Natural killer cell (primary cell): ENCODE results near the gene CROCC2. TPM values are rescaled to one million over a fixed set of nuclear protein-coding genes. Genes with fewer than 3 reads are reported as not detected.

ENCODE experiments used
- ATAC-seq, 3 donors: fragments of 150-1000 bp in 2 of 3; fragments of 200-7000 bp in 1 of 3; cut with Tn5 transposase; 1 replicate in 1 of 3; 2 replicates in 2 of 3; pipeline ENCODE4 v1.10.0; 2021; ENCODE audit warnings: mild to moderate bottlenecking in 2 of 3, moderate library complexity in 2 of 3
- DNase-seq, 2 donors: peaks; one replicate each; pipeline versions ENCODE4 v3.0.0 to v3.0.0-alpha.2; 2013 to 2021; ENCODE audit warnings: mixed read lengths in 1 of 2
- H3K27ac ChIP-seq: one replicate; pipeline ENCODE4 v1.5.1; 2013; ENCODE audit warnings: mild to moderate bottlenecking, low read length
- H3K27me3 ChIP-seq: one replicate; pipeline ENCODE4 v1.6.1; 2013; ENCODE audit warnings: low read length; ENCODE audit not compliant: control insufficient read depth, insufficient read depth
- H3K36me3 ChIP-seq: one replicate; pipeline ENCODE4 v1.6.1; 2013; ENCODE audit warnings: low read length; ENCODE audit not compliant: control insufficient read depth, insufficient read depth
- H3K4me1 ChIP-seq: one replicate; pipeline ENCODE4 v1.6.1; 2013; ENCODE audit warnings: low read length; ENCODE audit not compliant: control insufficient read depth, insufficient read depth
- H3K4me3 ChIP-seq: one replicate; pipeline ENCODE4 v1.5.1; 2013; ENCODE audit warnings: low read length
- H3K9me3 ChIP-seq: one replicate; pipeline ENCODE4 v1.6.1; 2013; ENCODE audit warnings: low read length; ENCODE audit not compliant: control insufficient read depth, insufficient read depth
- H3K27ac Mint-ChIP-seq, 2 donors: one replicate each; pipeline ENCODE4 v1.8.0; 2022; ENCODE audit warnings: mild to moderate bottlenecking in 2 of 2, mixed read lengths in 2 of 2, moderate library complexity in 1 of 2
- H3K27me3 Mint-ChIP-seq, 2 donors: one replicate each; pipeline ENCODE4 v1.8.0; 2022; ENCODE audit warnings: low read depth in 2 of 2, mixed read lengths in 2 of 2
- H3K36me3 Mint-ChIP-seq: one replicate; pipeline ENCODE4 v1.8.0; 2022; ENCODE audit warnings: mixed read lengths
- H3K4me1 Mint-ChIP-seq, 2 donors: one replicate each; pipeline ENCODE4 v1.8.0; 2022; ENCODE audit warnings: mixed read lengths in 2 of 2
- H3K4me3 Mint-ChIP-seq: one replicate; pipeline ENCODE4 v1.8.0; 2022; ENCODE audit warnings: mild to moderate bottlenecking, moderate library complexity, mixed read lengths
- H3K9me3 Mint-ChIP-seq, 2 donors: one replicate each; pipeline ENCODE4 v1.8.0; 2022; ENCODE audit warnings: mixed read lengths in 2 of 2
- CTCF ChIP-seq: fragments of 200-600 bp; IDR thresholded peaks from one replicate; pipeline ENCODE4 v1.8.0; 2022; ENCODE audit warnings: antibody characterized with exemption
- WGBS: methylation state at CpG from one replicate; pipeline ENCODE4 v1.1.7; 2013; ENCODE audit warnings: missing lambda C conversion rate; ENCODE audit not compliant: insufficient coverage; 5-methylcytosine and 5-hydroxymethylcytosine counted together
- intact Hi-C: fragments of 100-400 bp; cut with micrococcal nuclease; formaldehyde crosslinking; loops from one replicate; pipeline ENCODE4 v1.14.2; 2022
- total RNA-seq, 4 donors: library from RNA; stranded (reverse); fragments of 120-200 nt in 1 of 4; gene quantifications; one replicate each; pipeline versions ENCODE4 v1.2.3 to v1.2.4, GENCODE V29; 2013 to 2022

Gene CROCC2
- total RNA-seq, 3 donors from 2014 or later (not counting 1 experiment from before 2014, with no cell fraction given): 0.14 TPM; not detected in 2

DNA sequence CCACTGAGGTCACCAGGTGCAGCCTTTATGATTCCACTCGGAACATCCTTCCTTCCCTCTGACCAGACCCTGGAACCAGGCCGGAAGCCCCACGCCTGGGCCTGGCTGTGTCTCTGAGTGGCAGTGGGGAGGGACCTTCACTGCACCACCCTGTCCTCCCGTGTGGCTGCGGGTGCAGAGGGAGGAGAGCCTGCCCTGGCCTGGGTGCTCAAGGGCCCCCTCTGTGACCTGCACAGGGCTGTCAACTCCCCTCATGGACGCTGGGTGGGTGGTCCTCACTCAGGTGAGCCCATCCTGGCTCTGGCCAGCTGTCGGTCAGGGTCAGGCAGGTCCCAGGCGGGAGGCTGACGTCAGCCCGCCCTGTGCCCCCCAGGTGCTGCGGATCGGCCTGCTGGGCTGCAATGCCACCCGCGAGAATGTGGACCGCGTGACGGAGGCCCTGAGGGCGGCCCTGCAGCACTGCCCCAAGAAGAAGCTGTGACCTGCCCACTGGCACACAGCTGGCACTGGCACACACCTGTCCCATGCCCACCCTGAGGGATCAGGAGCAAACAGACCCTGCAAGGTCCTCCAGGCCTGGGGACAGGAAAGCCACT, 27.7 kb upstream of the CROCC2 start:
- intact Hi-C loops: no loop called here
- H3K4me3 ChIP-seq: no peak overlapping the region
- DNase-seq (no peak), ATAC-seq (no peak)
- no peak overlapping the region for H3K27ac Mint-ChIP-seq
- no peak overlapping the region for H3K27ac ChIP-seq
- H3K36me3 ChIP-seq: no peaks in the 10 kb centered on the region
- no peaks in the 10 kb centered on the region for H3K36me3 Mint-ChIP-seq
- H3K9me3 ChIP-seq: no peaks in the 10 kb centered on the region
- H3K4me1 ChIP-seq: no peaks in the 10 kb centered on the region
- H3K27me3 ChIP-seq: no peaks in the 10 kb centered on the region
- no peak overlapping the region for H3K4me3 Mint-ChIP-seq
- H3K9me3 Mint-ChIP-seq: no peaks in the 10 kb centered on the region
- H3K4me1 Mint-ChIP-seq: no peaks in the 10 kb centered on the region
- 92% methylated on average over 18 of the region's 18 CpGs for WGBS
- H3K27me3 Mint-ChIP-seq: peaks cover 0 to 2% of the 10 kb centered on the region in 2 donors
- no peak for TF ChIP-seq CTCF

- no peaks in the 10 kb centered on the region for H3K4me1 ChIP-seq
- no peak overlapping the region for H3K27ac Mint-ChIP-seq
- no peaks in the 10 kb centered on the region for H3K9me3 Mint-ChIP-seq
- no peak for ATAC-seq
- H3K27me3 Mint-ChIP-seq: peaks cover 0 to 3% of the 10 kb centered on the region in 2 donors
- no peak overlapping the region for H3K4me3 ChIP-seq
- no peaks in the 10 kb centered on the region for H3K36me3 Mint-ChIP-seq
- H3K27ac ChIP-seq: no peak overlapping the region
- no peaks in the 10 kb centered on the region for H3K9me3 ChIP-seq
- H3K4me3 Mint-ChIP-seq: no peak overlapping the region
- no peak for DNase-seq
- no peaks in the 10 kb centered on the region for H3K27me3 ChIP-seq
- WGBS: 85% methylated on average over 7 of the region's 7 CpGs
- intact Hi-C loops: no loop called here
- H3K36me3 ChIP-seq: no peaks in the 10 kb centered on the region
- TF ChIP-seq CTCF: no peak
- H3K4me1 Mint-ChIP-seq: no peaks in the 10 kb centered on the region
Measured at GRCh38 chr2:240879105-240879504, 27.0 kb upstream of the CROCC2 start.

DNA sequence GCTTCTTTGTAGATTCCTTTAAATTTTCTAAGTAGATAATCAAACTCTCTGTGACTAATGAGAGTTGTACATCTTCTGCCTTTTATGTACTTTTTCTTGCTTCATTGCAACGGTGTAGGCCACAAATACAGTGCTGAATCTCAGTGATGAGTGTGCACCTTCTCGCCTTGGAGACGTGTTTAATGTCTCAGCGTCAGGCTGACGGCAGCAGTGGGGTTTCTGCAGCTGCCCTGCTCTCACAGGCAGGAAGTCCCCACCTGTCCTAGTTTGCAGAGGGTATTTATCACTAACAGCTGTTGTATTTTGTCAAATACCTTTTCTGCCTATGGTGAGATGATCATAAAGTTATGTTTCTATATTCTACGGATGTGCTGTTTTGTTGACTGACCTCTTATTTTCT, 24.2 kb upstream of the CROCC2 start:
- H3K36me3 ChIP-seq: no peaks in the 10 kb centered on the region
- no peaks in the 10 kb centered on the region for H3K9me3 ChIP-seq
- 46% methylated on average over 6 of the region's 6 CpGs for WGBS
- H3K4me1 Mint-ChIP-seq: no peaks in the 10 kb centered on the region
- TF ChIP-seq CTCF: no peak
- intact Hi-C loops: no loop called here
- H3K27ac Mint-ChIP-seq: no peak overlapping the region
- no peaks in the 10 kb centered on the region for H3K4me1 ChIP-seq
- no peaks in the 10 kb centered on the region for H3K27me3 ChIP-seq
- H3K4me3 ChIP-seq: no peak overlapping the region
- H3K27me3 Mint-ChIP-seq: peaks cover 0 to 3% of the 10 kb centered on the region in 2 donors
- no peaks in the 10 kb centered on the region for H3K9me3 Mint-ChIP-seq
- no peak overlapping the region for H3K4me3 Mint-ChIP-seq
- peak in 2 of 3 donors; percentile 28 to 42 for ATAC-seq
- H3K36me3 Mint-ChIP-seq: no peaks in the 10 kb centered on the region
- DNase-seq: peak in 1 of 2 donors; percentile 37
- no peak overlapping the region for H3K27ac ChIP-seq

GRCh38 chr2:240884221-240884620, 21.9 kb upstream of the CROCC2 start:
- no peak for DNase-seq
- Histone ChIP-seq H3K36me3 (no peaks in the 10 kb centered on the region), H3K27ac (no peak overlapping the region), H3K27me3 (no peaks in the 10 kb centered on the region), H3K9me3 (no peaks in the 10 kb centered on the region), H3K4me3 (no peak overlapping the region), H3K4me1 (no peaks in the 10 kb centered on the region)
- Mint-ChIP-seq H3K27ac (no peak overlapping the region), H3K4me1 (no peaks in the 10 kb centered on the region), H3K9me3 (no peaks in the 10 kb centered on the region), H3K36me3 (no peaks in the 10 kb centered on the region), H3K4me3 (no peak overlapping the region), H3K27me3 (peaks cover 0 to 3% of the 10 kb centered on the region in 2 donors)
- no peak for ATAC-seq
- intact Hi-C loops: no loop called here
- WGBS: 85% methylated on average over 2 of the region's 2 CpGs
- TF ChIP-seq CTCF: no peak
